Esophagus squamous epithelium (tissue), 4 donors: ENCODE data around the gene EDN3.

Source experiments
- POLR2A ChIP-seq, 4 donors: fragments of 450-650 bp; IDR thresholded peaks; one replicate each; pipeline ENCODE4 v1.6.1; 2017; ENCODE audit warnings: antibody characterized with exemption in 4 of 4, mild to moderate bottlenecking in 4 of 4, moderate library complexity in 3 of 4
- TF ChIP-seq, protein P1 (sequence below), 6 experiments: fragments of 450-650 bp in 4 of 6; fragments of 200-600 bp in 2 of 6; sonication (generic) in 2 of 6; IDR thresholded peaks; one replicate each; pipeline ENCODE4 v1.5.1; 2016 to 2019; ENCODE audit warnings: antibody characterized with exemption in 6 of 6, mild to moderate bottlenecking in 4 of 6, moderate library complexity in 4 of 6

DNA sequence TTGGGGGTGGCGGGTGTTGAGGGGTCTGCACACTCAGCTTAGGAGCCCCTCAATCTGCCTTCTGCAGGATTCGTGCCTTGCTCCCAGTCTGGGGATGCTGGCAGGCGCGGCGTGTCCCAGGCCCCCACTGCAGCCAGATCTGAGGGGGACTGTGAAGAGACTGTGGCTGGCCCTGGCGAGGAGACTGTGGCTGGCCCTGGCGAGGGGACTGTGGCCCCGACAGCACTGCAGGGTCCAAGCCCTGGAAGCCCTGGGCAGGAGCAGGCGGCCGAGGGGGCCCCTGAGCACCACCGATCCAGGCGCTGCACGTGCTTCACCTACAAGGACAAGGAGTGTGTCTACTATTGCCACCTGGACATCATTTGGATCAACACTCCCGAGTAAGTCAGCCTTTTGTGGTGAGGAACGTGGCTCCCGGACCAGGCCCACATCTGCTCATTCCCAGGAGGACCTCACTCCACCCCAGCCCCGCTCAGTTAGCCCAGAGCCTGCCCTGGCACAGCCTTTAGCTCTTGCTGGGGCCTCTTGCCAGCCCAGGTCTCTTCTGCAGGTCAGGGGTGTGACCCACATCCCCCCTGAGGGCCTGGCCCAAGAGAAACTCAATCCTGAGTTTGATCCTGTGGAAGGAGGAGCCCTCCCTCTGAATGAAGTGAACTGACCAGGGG is 1.1 kb downstream of the EDN3 start:
- TF ChIP-seq POLR2A (IDR thresholded peaks at IDR 0.05) = no peak
- TF ChIP-seq, protein P1, sequence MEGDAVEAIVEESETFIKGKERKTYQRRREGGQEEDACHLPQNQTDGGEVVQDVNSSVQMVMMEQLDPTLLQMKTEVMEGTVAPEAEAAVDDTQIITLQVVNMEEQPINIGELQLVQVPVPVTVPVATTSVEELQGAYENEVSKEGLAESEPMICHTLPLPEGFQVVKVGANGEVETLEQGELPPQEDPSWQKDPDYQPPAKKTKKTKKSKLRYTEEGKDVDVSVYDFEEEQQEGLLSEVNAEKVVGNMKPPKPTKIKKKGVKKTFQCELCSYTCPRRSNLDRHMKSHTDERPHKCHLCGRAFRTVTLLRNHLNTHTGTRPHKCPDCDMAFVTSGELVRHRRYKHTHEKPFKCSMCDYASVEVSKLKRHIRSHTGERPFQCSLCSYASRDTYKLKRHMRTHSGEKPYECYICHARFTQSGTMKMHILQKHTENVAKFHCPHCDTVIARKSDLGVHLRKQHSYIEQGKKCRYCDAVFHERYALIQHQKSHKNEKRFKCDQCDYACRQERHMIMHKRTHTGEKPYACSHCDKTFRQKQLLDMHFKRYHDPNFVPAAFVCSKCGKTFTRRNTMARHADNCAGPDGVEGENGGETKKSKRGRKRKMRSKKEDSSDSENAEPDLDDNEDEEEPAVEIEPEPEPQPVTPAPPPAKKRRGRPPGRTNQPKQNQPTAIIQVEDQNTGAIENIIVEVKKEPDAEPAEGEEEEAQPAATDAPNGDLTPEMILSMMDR (IDR thresholded peaks at IDR 0.05) = no peak
